SK-N-SH (cell line): Measurements from ENCODE around the gene PRDM7. TPM values are rescaled to one million over a fixed set of nuclear protein-coding genes. Genes with fewer than 3 reads are reported as not detected.

ENCODE experiments used
- CTCF ChIA-PET: fragments of 300-600, 350-600 bp; formaldehyde crosslinking; extraction: SDS; loops from one replicate; lab custom pipeline; 2021; lab: Yijun Ruan, JAX
- POLR2A ChIA-PET: fragments of 350-600 bp; sonication (Branson Sonifier 250); formaldehyde crosslinking; extraction: SDS; loops from one replicate; lab custom pipeline; 2020; ENCODE audit warnings: antibody characterized with exemption, inconsistent platforms; lab: Yijun Ruan, JAX
- DNase-seq: peaks from one replicate; pipeline ENCODE4 v3.0.0; 2012
- H2AFZ ChIP-seq: fragments of 200-600 bp; sonication (generic); 2 replicates; pipeline ENCODE4 v1.8.1; 2016; ENCODE audit warnings: antibody characterized with exemption, mild to moderate bottlenecking, low read depth
- H3F3A ChIP-seq: fragments of 200-600 bp; sonication (generic); replicated peaks from 2 replicates; pipeline ENCODE3; 2016; ENCODE audit warnings: antibody characterized with exemption, mild to moderate bottlenecking; ENCODE audit not compliant: insufficient read depth
- H3K27ac ChIP-seq, 2 experiments: fragments of 200-500 bp in 1 of 2; fragments of 200-600 bp in 1 of 2; sonication (Bioruptor generic) in 1 of 2; sonication (generic), shearing (Covaris generic) in 1 of 2; 2 replicates each; pipeline versions ENCODE4 v1.5.1 to v1.6.1; 2014 to 2016; ENCODE audit warnings: low read depth in 2 of 2, inconsistent platforms in 1 of 2, low read length in 1 of 2, mild to moderate bottlenecking in 1 of 2, mixed read lengths in 1 of 2
- H3K27me3 ChIP-seq: fragments of 200-600 bp; sonication (generic), shearing (Covaris generic); 2 replicates; pipeline ENCODE4 v1.6.1; 2016; ENCODE audit warnings: mixed run types; ENCODE audit not compliant: insufficient read depth
- H3K36me3 ChIP-seq, 2 experiments: fragments of 200-500 bp in 1 of 2; fragments of 200-600 bp in 1 of 2; sonication (Bioruptor generic) in 1 of 2; sonication (generic) in 1 of 2; replicated peaks in 1 of 2; 2 replicates each; pipeline versions ENCODE3 to v1.5.1; 2014 to 2016; ENCODE audit warnings: low read length in 1 of 2, mild to moderate bottlenecking in 1 of 2; ENCODE audit not compliant: insufficient read depth in 2 of 2, control insufficient read depth in 1 of 2
- H3K4me1 ChIP-seq, 2 experiments: fragments of 200-500 bp in 1 of 2; fragments of 200-600 bp in 1 of 2; sonication (Bioruptor generic) in 1 of 2; sonication (generic), shearing (Covaris generic) in 1 of 2; 2 replicates each; pipeline versions ENCODE4 v1.5.1 to v1.6.1; 2014 to 2016; ENCODE audit warnings: low read depth in 1 of 2, low read length in 1 of 2, mixed run types in 1 of 2; ENCODE audit not compliant: insufficient read depth in 2 of 2, control insufficient read depth in 1 of 2
- H3K4me2 ChIP-seq: fragments of 200-600 bp; sonication (generic), shearing (Covaris generic); 2 replicates; pipeline ENCODE4 v1.6.1; 2017; ENCODE audit warnings: mixed run types
- H3K4me3 ChIP-seq, 2 experiments: fragments of 200-500 bp in 1 of 2; fragments of 200-600 bp in 1 of 2; sonication (Bioruptor generic) in 1 of 2; sonication (generic), shearing (Covaris generic) in 1 of 2; 2 replicates each; pipeline versions ENCODE4 v1.5.1 to v1.8.1; 2014 to 2016; ENCODE audit warnings: low read depth in 2 of 2, inconsistent platforms in 1 of 2, low read length in 1 of 2, mild to moderate bottlenecking in 1 of 2, mixed read lengths in 1 of 2, moderate library complexity in 1 of 2
- H3K79me2 ChIP-seq: fragments of 200-600 bp; sonication (generic); 2 replicates; pipeline ENCODE4 v1.8.1; 2017; ENCODE audit warnings: mild to moderate bottlenecking; ENCODE audit not compliant: insufficient read depth
- H3K9ac ChIP-seq: fragments of 200-600 bp; sonication (generic); 2 replicates; pipeline ENCODE4 v1.6.1; 2017; ENCODE audit warnings: mixed run types
- H3K9me2 ChIP-seq: fragments of 200-600 bp; sonication (generic); 2 replicates; pipeline ENCODE4 v1.6.1; 2017; ENCODE audit warnings: mixed run types
- H3K9me3 ChIP-seq: fragments of 200-600 bp; sonication (generic); 2 replicates; pipeline ENCODE4 v1.6.1; 2017; ENCODE audit warnings: mixed run types, mild to moderate bottlenecking, moderate library complexity
- H4K20me1 ChIP-seq: fragments of 200-600 bp; sonication (generic); 2 replicates; pipeline ENCODE4 v1.6.1; 2017; ENCODE audit warnings: mild to moderate bottlenecking, mixed run types; ENCODE audit not compliant: insufficient read depth
- ELF1 ChIP-seq: IDR thresholded peaks from 2 replicates; pipeline ENCODE4 v1.4.0; 2012
- EP300 ChIP-seq, 2 experiments: IDR thresholded peaks; 2 replicates each; pipeline versions ENCODE4 v1.4.0 to v1.6.1; 2012; ENCODE audit warnings: borderline replicate concordance in 1 of 2, low read depth in 1 of 2, low read length in 1 of 2
- GATA2 ChIP-seq: sonication (generic); formaldehyde crosslinking; IDR thresholded peaks from 2 replicates; pipeline ENCODE4 v1.5.0; 2020; ENCODE audit warnings: mild to moderate bottlenecking, missing genetic modification reagents
- PBX3 ChIP-seq: IDR thresholded peaks from 2 replicates; pipeline ENCODE4; 2012
- RCOR1 ChIP-seq: fragments of 150-350 bp; IDR thresholded peaks from 2 replicates; pipeline ENCODE4 v1.6.1; 2017; ENCODE audit warnings: antibody characterized with exemption, low read length
- SIN3A ChIP-seq: IDR thresholded peaks from 2 replicates; pipeline ENCODE4 v1.6.1; 2012; ENCODE audit warnings: low read depth, mild to moderate bottlenecking, low read length, moderate library complexity, borderline replicate concordance
- USF2 ChIP-seq: fragments of 150-350 bp; IDR thresholded peaks from 2 replicates; pipeline ENCODE4 v1.6.1; 2017; ENCODE audit warnings: antibody characterized with exemption, low read length, low read depth, borderline replicate concordance
- ZBTB33 ChIP-seq: IDR thresholded peaks from 2 replicates; pipeline ENCODE4 v1.4.0; 2012; ENCODE audit warnings: low read depth, borderline replicate concordance
- WGBS: methylation state at CpG from one replicate; pipeline ENCODE4 v1.1.6; 2017; ENCODE audit warnings: low lambda C conversion rate; 5-methylcytosine and 5-hydroxymethylcytosine counted together
- polyA plus RNA-seq, 3 experiments: library from polyadenylated mRNA; depleted of rRNA; stranded (reverse); fragments of >200 nt; gene quantifications; 2 replicates each; pipeline ENCODE4 v1.2.3, GENCODE V29; 2012

The PRDM7 gene
- polyA plus RNA-seq, 1 of the 3 experiments (the other 2 are of a cell fraction): not detected

- TF ChIP-seq USF2 (no peak), PBX3 (no peak), ZBTB33 (peak; percentile 99), ELF1 (peak; percentile 57; the same call in 1 of the 2 replicates), GATA2 (CRISPR knock-in tag) (peak; percentile 80), SIN3A (peak; percentile 99)
Observed at GRCh38 chr16:90022209-90023077, 54.7 kb downstream of the PRDM7 start (continued).

- peak overlapping the region; percentile 62 to 88 for H3K27ac ChIP-seq
- CTCF ChIA-PET: interaction anchor here (0.8 to 2.9 kb wide), 9 partner anchors 9 to 315 kb away, joined by 3 to 13 read pairs (median 4); partner anchors contain the start of gene TUBB3
- no peak overlapping the region; a peak in 1 of 4 replicates for H3K4me3 ChIP-seq
- POLR2A ChIA-PET: interaction anchor here (1.6 to 2.4 kb wide), 4 partner anchors 10 to 98 kb away, joined by 4 to 11 read pairs (median 7); partner anchors contain the start of gene TUBB3
- H3K36me3 ChIP-seq: no peaks in the 10 kb centered on the region
- H4K20me1 ChIP-seq: no peaks in the 10 kb centered on the region
- peak overlapping the region; percentile 80; the same call in 1 of the 2 replicates for H3K9ac ChIP-seq
- no peaks in the 10 kb centered on the region for H3K27me3 ChIP-seq
- H3K9me3 ChIP-seq: no peaks in the 10 kb centered on the region
- H3F3A ChIP-seq: peaks cover 23% of the 10 kb centered on the region
- H3K4me1 ChIP-seq: peaks cover 20 to 39% of the 10 kb centered on the region in 2 experiments
- H3K4me2 ChIP-seq: peak overlapping the region; percentile 93
- no peak for TF ChIP-seq RCOR1
- TF ChIP-seq EP300 (IDR thresholded peaks at IDR 0.05; ENCODE audit: borderline replicate concordance in 1 of 2, low read depth in 1 of 2, low read length in 1 of 2): peak in 1 of 2 experiments; percentile 49; a peak in 1 of 4 replicates
- peak overlapping the region; percentile 96; the same call in 1 of the 2 replicates for H2AFZ ChIP-seq
- peak; percentile 66 for DNase-seq
- H3K79me2 ChIP-seq: peaks cover 23% of the 10 kb centered on the region
- no peaks in the 10 kb centered on the region for H3K9me2 ChIP-seq
- 65% methylated on average over 2 of the region's 2 CpGs for WGBS
Observed at GRCh38 chr16:90020838-90021382, 56.2 kb downstream of the PRDM7 start.
